Epithelial cell of proximal tubule (primary cell): Measurements from ENCODE around the gene DNTTIP2. TPM values are rescaled to one million over a fixed set of nuclear protein-coding genes. Genes with fewer than 3 reads are reported as not detected.

Experiments used
- DNase-seq: peaks from one replicate; pipeline ENCODE4 v3.0.0-alpha.2; 2011; ENCODE audit warnings: low read depth
- H3K4me3 ChIP-seq: 2 replicates; pipeline ENCODE4 v1.5.1; 2011; ENCODE audit warnings: low read depth, mild to moderate bottlenecking, low read length
- CTCF ChIP-seq: conservative IDR thresholded peaks from 2 replicates; pipeline ENCODE4 v1.5.1; 2012; ENCODE audit warnings: low read depth, mild to moderate bottlenecking, low read length
- total RNA-seq: library from RNA; depleted of rRNA; stranded (reverse); fragments of >200 nt; gene quantifications from 2 replicates; pipeline ENCODE4 v1.2.3, GENCODE V29; 2015

The DNTTIP2 gene
- total RNA-seq, 1 donor from 2014 or later, result 41.6 TPM

GRCh38 chr1:93846206-93846991 lies 32.6 kb downstream of the DNTTIP2 start:
- TF ChIP-seq CTCF, result peak; percentile 12
- peak overlapping the region; percentile 68 for H3K4me3 ChIP-seq
- DNase-seq, result no peak

GRCh38 chr1:93845538-93846205 lies 33.3 kb downstream of the DNTTIP2 start:
- peak; percentile 71 for DNase-seq
- TF ChIP-seq CTCF, result no peak
- H3K4me3 ChIP-seq, result peak overlapping the region; percentile 68

- no peak overlapping the region for H3K4me3 ChIP-seq
- peak; percentile 87 for TF ChIP-seq CTCF
- peak; percentile 54 for DNase-seq
Measured at GRCh38 chr1:93844262-93845045, 34.6 kb downstream of the DNTTIP2 start.

- no peak for TF ChIP-seq CTCF
- H3K4me3 ChIP-seq, result no peak overlapping the region
- DNase-seq, result no peak
Measured at GRCh38 chr1:93842750-93843500, 36.1 kb downstream of the DNTTIP2 start.

GRCh38 chr1:93841771-93842170 lies 37.2 kb downstream of the DNTTIP2 start:
- no peak for DNase-seq
- TF ChIP-seq CTCF, result no peak

GRCh38 chr1:93840956-93841482 lies 38.0 kb downstream of the DNTTIP2 start:
- TF ChIP-seq CTCF, result no peak
- H3K4me3 ChIP-seq, result no peak overlapping the region
- no peak for DNase-seq

More at GRCh38 chr1:93841771-93842170, 37.2 kb downstream of the DNTTIP2 start:
- no peak overlapping the region for H3K4me3 ChIP-seq
